ENCODE data around the gene KLF15. TPM values are rescaled to one million over a fixed set of nuclear protein-coding genes. Genes with fewer than 3 reads are reported as not detected.

The KLF15 gene
- total and polyA plus RNA-seq, 2 of the 8 experiments (the other 6 are each of a cell fraction or from before 2014, with no cell fraction given): 15.7 to 19.5 TPM

DNA sequence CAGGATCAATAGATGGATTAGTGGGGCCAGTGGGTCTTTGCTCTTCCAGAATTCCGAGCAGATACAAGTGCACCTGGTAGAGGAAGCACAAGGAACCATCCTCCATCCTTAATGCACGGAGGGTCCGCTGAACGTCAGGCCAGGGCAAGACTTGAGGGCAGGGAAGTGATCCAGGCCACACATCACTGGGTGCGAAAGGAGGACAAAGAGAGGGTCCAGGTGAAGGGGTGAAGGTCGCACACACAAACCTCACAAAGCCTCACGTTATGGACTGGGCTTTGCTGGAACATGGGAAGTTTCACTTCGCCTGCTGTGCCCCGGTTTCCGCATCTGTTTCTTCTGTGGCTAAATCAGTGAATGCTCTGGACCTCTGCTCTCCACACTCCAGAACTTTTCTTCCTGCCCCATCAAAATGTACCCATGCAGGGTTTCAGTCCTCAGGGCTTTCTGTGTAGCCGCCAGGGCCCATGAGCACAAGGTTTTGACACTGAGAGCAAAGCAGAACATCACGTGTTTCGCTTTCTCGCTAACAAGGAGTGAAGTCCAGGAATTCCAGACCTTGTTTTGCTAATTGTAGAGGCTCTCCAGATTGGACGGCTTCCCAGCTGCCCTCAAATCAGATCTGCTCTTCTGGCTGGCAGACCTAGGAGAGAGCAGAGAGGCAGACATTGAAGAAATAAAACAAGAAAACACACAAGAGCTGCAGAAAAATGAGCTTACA lies 56.3 kb downstream of the KLF15 start:
- H2BK5ac ChIP-seq (ENCODE audit: low read depth, low read length): no peak overlapping the region
- ChIA-PET CTCF (ENCODE audit: partially characterized antibody) (no interaction called here), POLR2A (ENCODE audit: partially characterized antibody) (interaction anchor here (0.6 to 1.0 kb wide), 2 partner anchors 101 to 345 kb away, joined by 3 to 4 read pairs; no protein-coding TSS in a partner anchor)
- H2BK15ac ChIP-seq (ENCODE audit: low read length): peak overlapping the region; percentile 89
- H3K23me2 ChIP-seq (ENCODE audit: low read depth, low read length): no peaks in the 10 kb centered on the region
- H3K27ac ChIP-seq (ENCODE audit: low read depth, low read length): no peak overlapping the region
- no peak overlapping the region for H3K4ac ChIP-seq (replicated peaks; ENCODE audit: insufficient read length, low read depth, low read length)
- peaks cover 5 to 12% of the 10 kb centered on the region in 2 experiments; a peak in 3 of 4 replicates for H3K9me3 ChIP-seq (ENCODE audit: insufficient read depth in 2 of 2, low read depth in 1 of 2, low read length in 1 of 2)
- DNase-seq (ENCODE audit: low read depth in 1 of 2, low spot score in 2 of 2) (no peak), FAIRE-seq (no peak)
- H4K91ac ChIP-seq (replicated peaks; ENCODE audit: insufficient read length, low read length): no peak overlapping the region
- no peak overlapping the region; the same call in 1 of the 2 replicates for H4K8ac ChIP-seq (ENCODE audit: extremely low read depth, insufficient read depth, low read length)
- no peaks in the 10 kb centered on the region for H4K20me1 ChIP-seq (replicated peaks in 1 of 2; ENCODE audit: control insufficient read depth in 1 of 2, insufficient read depth in 2 of 2, low read length in 2 of 2)
- H3K4me1 ChIP-seq (replicated peaks in 1 of 4; ENCODE audit: control insufficient read depth in 3 of 4, insufficient read depth in 4 of 4, low read length in 3 of 4): peaks cover 0 to 3% (median 0%) of the 10 kb centered on the region in 4 experiments; a peak in 1 of 7 replicates
- peak overlapping the region; percentile 90; the same call in 1 of the 2 replicates for H2AFZ ChIP-seq (ENCODE audit: low read length)
- no peak overlapping the region for H3K14ac ChIP-seq (ENCODE audit: insufficient read length)
- H2AK5ac ChIP-seq (ENCODE audit: low read depth, low read length): no peak overlapping the region; the same call in 1 of the 2 replicates
- no peaks in the 10 kb centered on the region for H3K79me2 ChIP-seq (ENCODE audit: control insufficient read depth in 1 of 2, insufficient read depth in 2 of 2, low read length in 2 of 2)
- H2BK12ac ChIP-seq (ENCODE audit: low read depth, low read length): no peak overlapping the region
- H3K4me2 ChIP-seq (ENCODE audit: insufficient read depth in 1 of 2, low read depth in 2 of 2, low read length in 2 of 2): no peak overlapping the region
- no peaks in the 10 kb centered on the region for H3K36me3 ChIP-seq (ENCODE audit: control insufficient read depth in 2 of 4, insufficient read depth in 4 of 4, low read length in 3 of 4)
- H2BK20ac ChIP-seq (ENCODE audit: low read length): no peak overlapping the region
- WGBS, 2 experiments (ENCODE audit: extremely low coverage in 1 of 2, insufficient coverage in 1 of 2, insufficient read length in 1 of 2, insufficient replicate concordance in 2 of 2, low coverage in 1 of 2, low lambda C conversion rate in 2 of 2, missing lambda C conversion rate in 1 of 2): 90% methylated on average over 15 of the region's 15 CpGs; no CpG with 5 or more reads in 1 of the 2 experiments
- H3K18ac ChIP-seq (ENCODE audit: extremely low read depth, low read length): no peak overlapping the region
- H3K27me3 ChIP-seq (replicated peaks in 1 of 4; ENCODE audit: control insufficient read depth in 3 of 4, extremely low read depth in 1 of 4, insufficient read depth in 3 of 4, low read length in 3 of 4): peaks cover 0 to 2% (median 0%) of the 10 kb centered on the region in 4 experiments; a peak in 1 of 7 replicates
- no peak overlapping the region for H2BK120ac ChIP-seq (replicated peaks; ENCODE audit: low read depth, low read length)
- H4K5ac ChIP-seq (ENCODE audit: insufficient read length, low read depth, low read length): no peak overlapping the region
- TF ChIP-seq, protein P1, sequence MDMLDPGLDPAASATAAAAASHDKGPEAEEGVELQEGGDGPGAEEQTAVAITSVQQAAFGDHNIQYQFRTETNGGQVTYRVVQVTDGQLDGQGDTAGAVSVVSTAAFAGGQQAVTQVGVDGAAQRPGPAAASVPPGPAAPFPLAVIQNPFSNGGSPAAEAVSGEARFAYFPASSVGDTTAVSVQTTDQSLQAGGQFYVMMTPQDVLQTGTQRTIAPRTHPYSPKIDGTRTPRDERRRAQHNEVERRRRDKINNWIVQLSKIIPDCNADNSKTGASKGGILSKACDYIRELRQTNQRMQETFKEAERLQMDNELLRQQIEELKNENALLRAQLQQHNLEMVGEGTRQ (IDR thresholded peaks at IDR 0.05; ENCODE audit: low read length): no peak
- TF ChIP-seq CTBP2 (IDR thresholded peaks at IDR 0.05; ENCODE audit: borderline replicate concordance, insufficient read depth, insufficient read length, low read length) (no peak), CEBPB (IDR thresholded peaks at IDR 0.05; ENCODE audit: low read depth, low read length) (no peak), SIRT6 (IDR thresholded peaks at IDR 0.05; ENCODE audit: low read length) (no peak), EP300 (IDR thresholded peaks at IDR 0.05; ENCODE audit: borderline replicate concordance in 1 of 2, low read depth in 2 of 2, low read length in 2 of 2) (no peak), CHD2 (IDR thresholded peaks at IDR 0.05; ENCODE audit: low read length) (no peak), MAFK (IDR thresholded peaks at IDR 0.05; ENCODE audit: low read depth, low read length) (no peak), JUND (IDR thresholded peaks at IDR 0.05; ENCODE audit: low read length) (no peak), CREB1 (IDR thresholded peaks at IDR 0.05) (no peak), PHF8 (conservative IDR thresholded peaks at IDR 0.05; ENCODE audit: low read depth, low read length) (no peak), SAP30 (IDR thresholded peaks at IDR 0.05; ENCODE audit: insufficient read depth, insufficient replicate concordance, low read length) (no peak), SP4 (IDR thresholded peaks at IDR 0.05; ENCODE audit: low read length) (no peak)
- H3K79me1 ChIP-seq (ENCODE audit: low read depth, low read length): no peaks in the 10 kb centered on the region
- no peak overlapping the region for H3K23ac ChIP-seq (ENCODE audit: insufficient read length)
- H3K9ac ChIP-seq (replicated peaks in 1 of 4; ENCODE audit: extremely low read depth in 1 of 4, low read depth in 3 of 4, low read length in 3 of 4): no peak overlapping the region
- no peak overlapping the region for H3K56ac ChIP-seq (replicated peaks; ENCODE audit: insufficient read length, low read depth, low read length)
- no peak overlapping the region for H3K4me3 ChIP-seq (ENCODE audit: extremely low read depth in 1 of 4, insufficient read depth in 2 of 4, low read depth in 3 of 4, low read length in 4 of 4)

All from H1 (cell line).